G401 (cell line): Measurements from ENCODE around the gene ASIP. TPM values are rescaled to one million over a fixed set of nuclear protein-coding genes. Genes with fewer than 3 reads are reported as not detected.
"Not testable (repeated sequence)": the region's sequence is repeated elsewhere in the genome, so short reads cannot be mapped to it uniquely, and the experiment has no call there.

Source experiments
- DNase-seq: peaks from one replicate; pipeline ENCODE4 v3.0.0-alpha.2; 2015; ENCODE audit warnings: low spot score
- in situ Hi-C: cut with HindIII; loops from 2 replicates; pipeline ENCODE4 v1.10.0; 2016; ENCODE audit warnings: low sequenced_read_pairs, mixed read lengths
- total RNA-seq: library from RNA; depleted of rRNA; stranded (reverse); fragments of >200 nt; shearing (Covaris generic); gene quantifications from 2 replicates; pipeline ENCODE4 v1.2.3, GENCODE V29; 2014

ASIP gene
- total RNA-seq, 1 experiment from 2014 or later = not detected

- no peak for DNase-seq
- in situ Hi-C loops = no loop called here
Measured at GRCh38 chr20:34237942-34238341, 3.3 kb upstream of the ASIP start.

- no peak for DNase-seq
- in situ Hi-C loops = no loop called here
Measured at GRCh38 chr20:34240121-34240520, 1.1 kb upstream of the ASIP start.

- DNase-seq, in situ Hi-C loops: not testable (repeated sequence)
Measured at GRCh38 chr20:34242015-34242414, 792 bp downstream of the ASIP start.

- in situ Hi-C loops = no loop called here
- no peak for DNase-seq
Measured at GRCh38 chr20:34242879-34243278, 1.7 kb downstream of the ASIP start.

GRCh38 chr20:34243377-34243776 lies 2.2 kb downstream of the ASIP start:
- in situ Hi-C loops = no loop called here
- DNase-seq = no peak

GRCh38 chr20:34246126-34246626 lies 5.0 kb downstream of the ASIP start:
- in situ Hi-C loops = no loop called here
- DNase-seq = no peak

- DNase-seq = no peak
- in situ Hi-C loops = no loop called here
Measured at GRCh38 chr20:34249291-34249690, 8.1 kb downstream of the ASIP start.

GRCh38 chr20:34250005-34250404 lies 8.8 kb downstream of the ASIP start:
- no peak for DNase-seq
- in situ Hi-C loops = no loop called here

GRCh38 chr20:34251619-34252018 lies 10.4 kb downstream of the ASIP start:
- in situ Hi-C loops = no loop called here
- no peak for DNase-seq

GRCh38 chr20:34252431-34253086 lies 11.3 kb downstream of the ASIP start:
- in situ Hi-C loops, DNase-seq: not testable (repeated sequence)

- in situ Hi-C loops = no loop called here
- no peak for DNase-seq
Measured at GRCh38 chr20:34254979-34255378, 13.8 kb downstream of the ASIP start.

GRCh38 chr20:34256629-34257124 lies 15.5 kb downstream of the ASIP start:
- in situ Hi-C loops = no loop called here
- DNase-seq = no peak

- in situ Hi-C loops = no loop called here
- DNase-seq = no peak
Measured at GRCh38 chr20:34260208-34260942, 19.2 kb downstream of the ASIP start.

GRCh38 chr20:34262488-34263288 lies 21.5 kb downstream of the ASIP start:
- DNase-seq = no peak
- in situ Hi-C loops = no loop called here

- DNase-seq, in situ Hi-C loops: not testable (repeated sequence)
Measured at GRCh38 chr20:34263468-34263867, 22.2 kb downstream of the ASIP start.

- DNase-seq = no peak
- in situ Hi-C loops = no loop called here
Measured at GRCh38 chr20:34264141-34264540, 22.9 kb downstream of the ASIP start.

GRCh38 chr20:34268145-34268544 lies 26.9 kb downstream of the ASIP start:
- no peak for DNase-seq
- in situ Hi-C loops = no loop called here

GRCh38 chr20:34268851-34269636 lies 27.8 kb downstream of the ASIP start:
- no peak for DNase-seq
- in situ Hi-C loops = no loop called here
